CD4-positive, alpha-beta T cell treated with Interleukin-15 for 1 hour (primary cell): ENCODE results near the gene ANO2.

Experiments
- DNase-seq: peaks from one replicate; pipeline ENCODE4 v3.0.0-alpha.2; 2020

ANO2 gene

DNA sequence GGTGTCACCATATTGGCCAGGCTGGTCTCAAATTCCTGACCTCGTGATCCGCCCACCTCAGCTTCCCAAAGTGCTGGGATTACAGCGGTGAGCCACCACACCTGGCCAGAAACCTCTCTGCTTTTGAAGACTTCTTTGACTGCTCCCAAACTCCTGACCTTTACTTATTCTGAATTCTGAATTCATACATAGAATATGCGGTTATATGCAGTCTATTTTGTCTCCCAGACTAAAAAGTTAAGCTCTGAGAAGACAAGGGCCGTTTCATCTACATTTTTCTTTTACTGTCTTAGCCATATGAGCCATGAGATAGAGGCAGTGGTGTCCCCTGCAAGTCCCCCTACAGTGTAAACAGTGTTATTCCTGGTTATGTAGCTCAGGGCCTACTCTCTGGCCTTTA, 333.9 kb downstream of the ANO2 start:
- no peak for DNase-seq

DNA sequence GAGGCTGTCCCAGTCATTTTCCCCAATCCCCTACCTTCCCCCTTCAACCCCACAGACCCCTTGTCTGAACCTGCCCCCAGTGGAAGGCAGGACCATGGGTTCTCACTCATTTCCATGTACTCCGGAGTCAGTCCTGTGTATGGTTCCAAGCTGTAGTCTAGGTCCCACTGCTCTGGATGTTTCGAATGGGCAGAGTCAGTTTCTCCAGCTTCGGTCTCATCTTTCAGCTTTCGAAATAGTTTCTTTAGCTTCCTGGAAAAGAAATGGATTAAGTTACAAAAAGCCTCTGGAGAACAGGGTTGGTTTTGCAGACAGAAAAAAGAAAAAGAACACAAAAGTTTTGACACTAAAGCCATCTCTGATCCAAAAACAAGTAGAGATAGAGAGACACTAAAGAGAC, 345.7 kb downstream of the ANO2 start:
- no peak for DNase-seq

DNA sequence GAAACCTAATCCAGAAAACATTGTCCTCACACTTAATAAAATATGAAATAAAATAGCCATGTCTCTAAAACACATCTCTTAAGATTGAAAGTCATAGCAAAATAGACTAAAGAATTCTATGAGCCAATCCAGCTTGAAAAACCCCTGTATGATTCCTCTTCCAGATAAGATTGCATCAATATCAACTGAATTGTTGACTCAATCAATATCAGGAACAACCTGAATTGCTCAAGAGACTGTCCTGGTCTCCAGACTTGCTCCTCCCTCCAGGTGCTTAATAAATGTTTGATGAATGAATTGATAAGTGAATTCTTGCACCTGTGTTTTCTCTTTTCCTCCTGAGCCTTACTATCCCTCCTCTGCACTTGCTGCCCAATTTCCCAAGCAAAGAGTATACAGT, 351.1 kb downstream of the ANO2 start:
- no peak for DNase-seq

DNA sequence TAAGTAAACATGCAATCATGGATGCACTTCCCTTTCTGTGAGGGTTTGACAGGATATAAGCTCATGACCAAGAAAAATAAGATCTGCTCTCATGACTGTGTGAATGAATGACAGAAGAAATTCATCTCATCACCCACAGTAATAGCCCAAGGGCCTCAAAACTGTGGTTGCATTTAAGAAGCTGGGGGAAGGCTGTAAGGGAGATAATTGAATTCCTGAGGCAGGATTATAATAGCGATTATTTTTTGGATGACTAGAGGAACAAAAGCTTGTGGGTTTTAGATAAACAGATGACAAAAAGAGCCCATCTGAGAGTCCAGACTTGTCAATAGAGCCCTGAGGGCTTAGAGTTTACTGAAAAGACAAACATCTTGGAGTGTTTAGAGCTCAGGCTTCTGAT, 352.0 kb downstream of the ANO2 start:
- no peak for DNase-seq

DNA sequence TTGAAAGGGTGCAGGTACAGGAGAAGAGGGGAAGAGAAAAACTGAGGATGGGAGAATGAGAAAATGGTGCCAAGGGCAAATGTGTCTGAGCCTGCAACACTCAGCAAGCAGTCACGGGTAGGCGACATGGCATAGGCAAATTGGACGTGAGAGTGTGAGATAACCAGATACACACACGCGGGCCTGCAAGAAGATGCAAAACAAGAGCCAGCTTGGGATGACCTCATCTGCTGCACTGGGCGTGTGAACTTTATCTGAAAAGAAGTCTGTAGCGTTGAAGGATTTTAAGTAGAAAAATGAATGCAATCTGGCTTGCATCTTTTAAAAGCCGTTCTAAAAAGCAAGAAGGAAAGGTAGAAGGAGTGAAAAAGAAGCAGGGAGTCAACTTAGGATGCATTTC, 352.7 kb downstream of the ANO2 start:
- DNase-seq, result no peak

DNA sequence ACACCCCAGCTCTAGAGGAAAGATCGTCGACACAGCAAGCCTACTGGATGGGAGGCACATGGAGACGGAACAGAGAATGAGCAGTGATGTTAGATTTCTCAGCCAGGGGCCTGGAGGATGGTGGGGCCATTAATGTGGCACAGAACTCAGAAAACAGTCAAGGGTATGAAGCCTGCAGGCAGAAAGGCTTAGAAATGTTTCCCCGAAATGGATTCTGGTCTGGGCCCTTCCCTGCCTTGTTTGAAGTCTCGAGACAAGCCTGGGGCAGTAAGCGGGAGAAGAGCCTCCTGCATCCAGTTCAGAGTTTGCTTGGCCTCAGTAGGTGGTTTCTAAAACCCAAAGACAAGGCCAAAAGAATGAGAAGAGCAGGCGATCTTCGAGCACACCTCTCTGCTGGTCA, 354.7 kb downstream of the ANO2 start:
- no peak for DNase-seq

DNA sequence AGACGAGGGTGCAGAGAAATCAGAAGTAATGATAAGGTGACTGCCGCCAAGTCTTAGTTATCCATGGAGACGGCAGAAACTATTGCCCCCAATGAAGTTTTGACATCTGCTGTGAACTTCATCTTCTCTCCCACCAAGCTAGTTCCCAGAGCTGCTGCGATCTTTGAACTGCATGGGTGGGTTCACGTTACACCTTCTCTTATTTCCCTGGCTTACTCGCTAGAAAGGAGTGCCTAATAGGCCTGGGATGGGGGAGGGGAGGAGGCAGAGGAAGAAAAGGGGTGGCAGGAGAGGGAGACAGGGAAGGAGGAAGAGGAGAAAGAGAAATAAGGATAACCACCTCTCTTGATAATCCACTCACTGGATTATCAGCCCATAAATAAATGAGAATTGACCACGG, 356.0 kb downstream of the ANO2 start:
- no peak for DNase-seq

DNA sequence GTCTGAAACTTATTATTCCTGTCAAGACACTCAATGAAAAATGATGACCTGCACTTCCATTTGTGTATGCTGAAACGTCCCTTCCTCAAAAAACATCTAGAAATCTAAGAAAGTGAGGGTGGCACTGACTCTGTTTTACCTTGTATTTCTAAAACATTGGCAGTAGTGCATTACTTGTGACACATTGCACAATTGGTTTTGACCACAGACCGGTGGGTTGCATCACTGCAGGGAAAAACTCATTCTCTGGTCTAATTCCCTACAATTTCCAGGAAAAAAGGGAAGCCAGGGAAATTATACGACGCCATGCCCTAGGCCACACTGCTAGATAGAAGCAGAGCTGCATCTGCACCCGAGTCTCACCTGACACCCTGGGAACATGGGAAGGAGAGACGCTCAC, 356.5 kb downstream of the ANO2 start:
- DNase-seq, result no peak

DNA sequence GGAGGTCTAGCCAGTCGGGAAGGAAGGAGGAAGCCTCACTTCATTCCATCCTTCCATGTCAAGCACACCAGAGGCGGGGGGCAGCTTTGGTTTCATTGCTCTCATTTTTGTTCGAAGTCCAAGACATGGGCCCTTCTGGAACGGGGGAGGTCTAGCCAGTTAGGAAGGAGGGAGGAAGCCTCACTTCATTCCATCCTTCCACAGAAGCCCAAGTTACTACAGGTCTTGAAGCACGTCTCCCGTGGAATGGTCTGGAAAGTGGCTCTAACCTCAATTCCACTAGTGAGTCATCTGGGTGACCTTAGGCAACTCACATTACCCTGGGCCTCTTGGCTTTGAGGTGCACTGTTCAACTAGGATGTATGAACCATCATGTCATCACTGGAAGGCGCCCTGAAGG, 356.9 kb downstream of the ANO2 start:
- no peak for DNase-seq

DNA sequence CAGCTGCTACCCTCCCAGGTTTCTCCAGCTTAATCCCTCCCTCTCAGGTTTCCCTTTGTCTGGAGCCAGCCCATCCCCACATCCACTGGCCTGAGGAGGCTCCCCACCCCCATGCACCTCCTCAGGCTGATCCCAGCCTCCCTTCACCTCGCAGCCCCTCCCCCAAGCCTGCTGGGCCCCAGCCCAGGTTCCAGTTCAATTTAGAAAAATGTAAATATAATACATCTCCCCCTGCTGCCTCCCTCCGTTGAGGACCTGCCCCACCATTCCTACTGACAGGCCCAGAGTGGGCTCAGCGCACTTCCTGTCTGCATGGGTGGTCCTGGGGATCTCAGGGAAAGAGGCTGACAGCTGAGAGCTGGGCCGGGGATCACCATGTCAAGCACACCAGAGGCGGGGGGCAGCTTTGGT, 357.3 kb downstream of the ANO2 start:
- DNase-seq, result no peak

DNA sequence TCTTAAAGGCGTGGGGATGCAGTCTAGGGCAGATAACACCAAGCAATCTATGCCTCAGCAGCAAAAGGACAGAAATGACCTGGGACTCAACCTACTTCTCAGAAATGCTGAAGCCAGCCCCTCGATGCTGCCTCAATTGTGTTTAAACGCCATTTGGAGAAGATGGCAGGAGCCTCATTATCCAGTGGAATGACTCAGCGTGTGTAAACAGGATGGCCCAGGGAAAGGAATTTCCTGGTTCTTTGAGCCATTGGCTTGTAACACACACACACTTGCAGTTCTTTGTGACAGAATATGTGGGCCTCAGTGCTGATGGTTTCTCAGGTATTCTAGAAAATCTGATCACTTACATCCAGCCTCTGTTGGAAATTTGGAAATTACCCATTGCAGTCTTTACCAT, 358.9 kb downstream of the ANO2 start:
- no peak for DNase-seq

DNA sequence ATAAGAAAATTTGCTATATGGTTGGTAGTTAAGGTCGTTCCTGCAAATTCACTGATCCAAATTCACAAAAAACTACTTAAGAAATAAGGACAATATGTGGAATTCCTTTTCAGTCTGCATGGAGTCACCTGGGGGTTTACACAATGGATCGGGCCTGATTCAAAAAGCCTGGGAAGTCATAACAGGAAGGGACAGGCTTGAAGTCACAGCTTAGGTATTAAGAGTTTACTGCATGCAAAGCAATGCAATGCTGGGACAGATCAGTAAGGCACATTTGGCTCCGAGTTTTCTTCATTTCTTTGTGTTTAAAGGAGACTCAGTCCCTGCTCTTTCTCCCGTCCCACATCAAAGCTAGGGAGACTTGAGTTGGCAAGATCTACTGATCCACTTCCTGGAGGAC, 359.9 kb downstream of the ANO2 start:
- DNase-seq, result no peak

DNA sequence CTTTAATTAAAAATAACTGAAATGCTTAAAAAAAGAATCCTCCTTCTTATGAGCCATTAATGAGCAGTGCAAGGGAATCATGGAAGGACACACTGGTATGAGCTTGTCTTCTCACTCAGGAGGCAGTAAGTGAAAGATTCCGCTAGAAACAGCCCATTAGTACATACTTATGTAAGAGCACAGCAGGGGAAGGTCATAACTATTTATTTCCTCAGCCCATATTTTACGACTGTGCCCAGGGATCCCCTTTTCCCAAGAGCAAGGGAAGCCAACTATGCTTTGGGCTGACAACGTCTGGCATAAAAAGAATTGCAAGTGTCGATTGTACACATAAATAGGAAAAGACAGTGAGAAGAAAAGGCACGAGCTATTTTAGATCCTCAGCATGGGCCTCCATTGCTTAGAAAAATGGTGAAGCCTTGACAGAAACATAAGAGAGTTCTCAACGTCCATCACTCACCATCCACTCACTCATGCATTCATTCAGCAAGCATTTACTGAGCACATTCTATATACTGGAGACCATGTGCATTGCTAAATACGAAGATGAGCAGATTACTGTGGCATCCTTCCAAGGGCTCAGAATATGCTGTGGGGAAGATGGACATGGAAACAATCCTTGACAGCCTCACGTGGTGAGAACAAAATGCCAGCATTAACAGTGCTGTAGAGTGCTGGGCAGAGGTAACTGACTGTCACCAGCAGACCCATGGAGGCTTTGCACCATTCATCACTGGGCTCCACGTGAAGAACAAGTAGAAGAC, 360.5 kb downstream of the ANO2 start:
- DNase-seq, result no peak

DNA sequence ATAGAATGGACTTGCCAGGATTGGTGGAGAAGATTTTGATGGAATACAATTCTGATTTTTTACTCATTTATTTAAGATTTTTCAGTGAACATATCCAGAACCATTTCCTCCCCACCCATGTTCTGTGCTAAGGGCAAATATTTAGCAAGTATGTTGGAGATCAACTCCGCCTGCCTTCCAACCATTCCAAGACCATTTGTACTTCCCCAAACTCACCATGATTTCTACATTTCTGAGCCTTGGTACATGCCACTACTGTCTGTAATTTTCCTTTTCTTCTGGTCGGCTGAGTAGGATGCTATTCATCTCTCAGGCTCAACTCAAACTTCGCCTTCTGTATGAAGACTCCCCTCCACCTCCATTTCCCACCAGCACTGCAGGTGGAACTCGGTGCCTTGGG, 362.5 kb downstream of the ANO2 start:
- DNase-seq, result no peak

DNA sequence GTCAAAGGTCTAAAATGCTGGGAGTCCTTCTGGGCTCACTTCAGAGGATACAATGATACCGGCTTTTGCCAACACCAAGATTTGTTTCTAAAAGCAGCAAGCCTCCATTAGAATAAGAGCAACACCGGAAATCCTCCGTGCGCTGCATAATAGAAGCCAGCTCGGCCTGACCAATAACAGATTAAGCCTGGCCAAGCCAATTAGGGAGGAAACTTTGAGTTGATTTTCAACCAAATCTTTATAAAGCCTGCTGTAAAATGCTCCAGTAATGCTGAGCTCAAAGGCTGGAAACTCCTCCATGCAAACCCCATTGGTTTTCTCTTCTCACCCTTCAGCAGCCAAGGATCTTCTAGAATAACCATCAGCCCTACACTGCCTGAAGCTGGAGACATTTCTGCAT, 363.0 kb downstream of the ANO2 start:
- DNase-seq, result no peak

DNA sequence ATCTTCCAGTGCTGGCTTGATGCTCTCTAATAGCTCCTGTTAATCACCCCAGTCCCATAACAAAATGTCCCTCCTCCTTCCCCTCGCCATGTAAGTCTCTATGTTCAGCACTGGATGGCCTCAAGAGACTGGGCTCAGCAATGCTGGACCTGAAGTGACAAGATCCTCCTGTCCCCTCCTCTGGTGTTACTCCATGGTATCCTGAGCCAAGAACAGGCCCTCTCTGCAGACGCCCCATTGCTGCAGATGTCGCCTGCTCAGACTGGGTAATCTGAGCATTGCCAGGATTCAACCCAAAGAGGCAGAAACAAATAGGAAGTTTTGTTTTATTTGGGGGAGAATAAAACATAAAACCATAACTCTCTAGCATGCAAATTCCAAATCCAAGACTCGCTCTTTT, 363.4 kb downstream of the ANO2 start:
- DNase-seq, result no peak

DNA sequence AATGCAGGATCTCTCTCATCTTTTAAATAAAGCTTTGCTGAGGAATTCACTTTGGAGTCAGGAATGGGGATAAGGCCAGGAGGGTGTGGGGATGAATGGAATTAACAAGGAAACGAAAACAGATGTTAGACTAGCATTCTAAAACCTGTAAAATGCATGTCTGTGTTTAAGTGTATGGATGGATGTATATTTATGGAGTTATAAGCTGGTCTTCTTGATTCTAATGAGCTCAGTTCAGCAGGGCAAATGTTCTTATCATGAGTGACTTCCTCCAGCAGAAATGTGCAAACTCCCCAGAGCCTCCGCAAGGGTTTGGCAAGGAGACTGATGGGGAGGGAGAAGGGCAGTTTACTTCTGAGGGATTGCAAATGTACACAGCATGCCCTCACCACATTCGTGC, 364.0 kb downstream of the ANO2 start:
- no peak for DNase-seq

DNA sequence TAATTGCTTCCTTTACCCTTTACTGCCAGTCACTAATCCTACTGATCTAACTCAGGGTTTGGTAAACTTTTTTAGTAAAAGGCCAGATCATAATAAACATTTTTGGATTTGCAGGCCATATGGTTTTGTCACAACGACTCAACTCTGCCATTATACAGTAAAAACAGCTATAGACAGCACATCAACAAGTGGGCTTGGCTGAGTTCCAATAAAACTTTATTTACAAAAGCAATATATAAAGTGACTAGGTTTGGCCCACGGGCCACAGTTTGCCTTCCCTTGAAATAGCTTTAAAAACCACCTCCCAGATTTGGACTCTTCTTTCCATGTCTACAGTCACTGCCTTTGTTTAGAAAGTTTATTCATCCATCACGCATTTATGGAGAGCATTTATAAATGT, 366.3 kb downstream of the ANO2 start:
- DNase-seq, result no peak

DNA sequence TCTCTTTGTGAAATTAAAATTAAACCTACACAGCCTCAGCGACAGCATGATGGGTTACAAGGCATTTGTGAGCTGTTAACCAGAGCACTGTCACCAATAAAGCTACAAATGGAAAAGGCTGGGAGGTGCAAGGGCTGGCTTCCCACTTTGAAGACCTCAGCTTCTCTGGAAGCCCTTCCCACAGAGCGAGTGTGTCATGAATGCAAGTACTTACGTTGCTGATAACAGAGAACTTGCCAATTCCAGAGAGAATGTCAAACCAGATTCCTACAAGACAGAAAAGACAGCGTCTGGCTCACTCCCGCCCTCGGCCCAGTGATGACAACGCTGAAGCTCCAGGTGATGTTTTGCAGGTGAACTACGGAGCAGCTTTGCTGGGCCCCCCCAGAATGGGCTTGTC, 367.3 kb downstream of the ANO2 start:
- DNase-seq, result no peak

DNA sequence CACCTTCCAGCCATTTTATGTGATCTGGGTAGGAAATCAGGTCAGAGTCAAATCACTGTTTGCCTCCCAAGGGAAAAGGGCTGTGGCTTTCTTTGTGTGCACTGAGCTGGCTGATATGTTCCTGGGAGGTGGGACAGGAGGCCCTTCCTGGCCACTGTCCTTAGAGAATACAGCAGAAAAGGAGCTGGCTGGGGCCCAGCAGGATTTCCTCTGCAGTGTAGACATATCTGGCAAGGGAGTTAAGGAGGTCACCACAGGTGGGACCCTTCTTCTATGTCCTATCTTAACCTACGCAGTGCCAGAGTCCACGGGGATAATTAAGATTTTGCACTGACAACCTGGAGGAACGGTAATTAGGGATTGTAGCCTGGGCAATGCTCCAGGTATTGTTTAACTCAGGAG, 367.8 kb downstream of the ANO2 start:
- no peak for DNase-seq

DNA sequence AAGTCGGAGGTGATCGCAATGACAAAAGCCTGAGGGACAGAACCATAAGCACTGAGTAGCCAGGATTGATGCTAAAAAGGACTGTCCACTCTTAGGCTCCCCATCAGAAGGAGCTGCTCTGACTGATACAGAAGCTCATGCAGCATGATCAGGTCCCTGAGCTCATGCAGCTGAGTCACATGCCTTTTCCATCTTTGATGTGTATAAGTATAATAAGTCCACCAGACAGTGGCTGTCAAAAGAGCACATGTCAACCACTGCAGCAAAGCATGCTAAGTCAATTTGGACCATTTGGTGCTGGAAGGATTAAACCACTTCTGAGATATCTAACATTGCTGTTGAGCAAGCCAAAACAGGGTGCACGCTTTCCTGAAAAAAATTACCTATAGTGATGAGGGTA, 369.1 kb downstream of the ANO2 start:
- no peak for DNase-seq

DNA sequence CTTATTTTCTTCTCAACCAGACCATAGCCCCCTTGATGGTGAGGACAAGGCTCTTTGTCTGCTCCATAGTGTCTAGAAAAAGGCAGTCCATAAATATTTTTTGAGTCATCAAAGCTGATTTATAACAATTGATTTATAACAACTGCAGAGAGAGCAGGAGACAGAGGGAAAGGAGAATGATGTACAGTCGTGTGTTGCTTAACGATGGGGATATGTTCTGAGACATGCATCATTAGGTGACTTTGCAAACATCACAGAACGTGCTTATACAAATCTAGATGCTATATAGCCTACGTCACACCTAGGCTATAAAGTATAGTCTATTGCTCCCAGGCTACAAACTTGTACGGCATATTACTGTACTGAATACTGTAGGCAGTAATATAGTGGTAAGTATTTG, 369.8 kb downstream of the ANO2 start:
- DNase-seq, result no peak

DNA sequence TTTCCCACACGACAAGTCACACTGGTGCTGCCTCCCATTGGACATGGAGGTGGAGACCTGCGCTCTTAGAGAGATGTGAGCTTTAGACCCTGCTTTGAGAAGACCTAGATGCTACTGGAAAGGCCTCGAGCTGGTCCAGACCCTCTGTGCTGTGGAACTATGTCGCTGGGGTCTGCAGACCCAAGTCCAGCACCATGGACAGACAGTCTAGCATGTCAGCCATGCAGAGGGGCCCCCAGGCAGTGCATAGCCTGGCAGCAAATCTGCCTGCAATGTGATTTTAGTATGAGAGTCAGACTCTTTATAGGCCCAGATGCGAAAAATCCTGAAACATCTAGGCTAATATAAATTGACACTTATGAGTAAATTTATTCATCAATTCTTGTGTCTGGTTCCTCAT, 371.7 kb downstream of the ANO2 start:
- DNase-seq, result no peak

DNA sequence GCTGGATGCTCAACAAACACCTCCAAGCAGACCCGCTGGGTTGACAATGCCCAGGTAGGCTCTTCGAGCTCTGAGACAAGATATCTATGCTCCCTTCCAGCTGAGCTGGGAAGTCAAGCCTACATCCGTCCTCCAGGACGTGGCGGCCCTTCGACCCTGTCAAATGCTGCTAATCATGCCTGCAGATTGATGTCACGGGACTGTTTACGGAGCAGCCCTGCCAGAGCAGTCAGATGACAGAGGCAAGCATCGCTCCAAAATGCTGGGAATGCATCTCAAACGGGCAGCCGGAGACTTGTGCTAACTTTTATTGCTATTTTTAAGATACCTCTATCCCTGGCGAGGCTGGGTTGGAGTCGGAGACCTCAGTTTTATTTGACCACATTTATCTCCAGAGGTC, 373.9 kb downstream of the ANO2 start:
- DNase-seq, result no peak

DNA sequence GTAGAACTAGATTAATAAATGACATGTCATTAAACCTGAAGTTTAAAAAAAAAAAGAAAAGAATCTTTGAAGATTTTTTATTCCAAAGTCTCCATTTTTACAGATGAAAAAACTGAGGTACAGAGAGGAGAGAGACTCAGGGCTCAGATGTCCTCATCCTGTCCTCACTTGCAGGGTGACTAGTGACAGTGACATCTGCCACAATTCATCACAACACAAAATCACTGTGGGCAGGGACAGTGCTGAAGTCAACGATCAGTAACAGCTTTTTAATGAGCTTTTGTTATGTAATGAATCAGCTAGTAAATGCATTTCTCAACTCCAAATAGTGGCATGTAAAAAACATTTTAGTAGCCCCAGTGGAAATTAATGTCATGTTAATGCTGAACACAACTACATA, 374.6 kb downstream of the ANO2 start:
- no peak for DNase-seq
